ENCODE data around the gene ATXN1.

Gene ATXN1

GRCh38 chr6:16316741-16317251, 444.5 kb downstream of the ATXN1 start:
- H4K20me1 ChIP-seq (ENCODE audit: insufficient read depth): no peaks in the 10 kb centered on the region
- no peak overlapping the region for H2AFZ ChIP-seq (ENCODE audit: low read depth)
- no peak overlapping the region for H3K9ac ChIP-seq
- no peak overlapping the region for H3K4me3 ChIP-seq (IDR thresholded peaks at IDR 0.05; ENCODE audit: insufficient read depth, low read depth, low read length)
- peaks cover 53% of the 10 kb centered on the region for H3K4me1 ChIP-seq (ENCODE audit: low read depth, poor library complexity, severe bottlenecking)
- H3K27me3 ChIP-seq (ENCODE audit: insufficient read depth, low read depth): no peaks in the 10 kb centered on the region
- peaks cover 12% of the 10 kb centered on the region; the same call in 1 of the 2 replicates for H3K79me2 ChIP-seq (ENCODE audit: insufficient read depth, low read depth)
- peak overlapping the region; percentile 25; the same call in 1 of the 2 replicates for H3K4me2 ChIP-seq
- no peaks in the 10 kb centered on the region for H3K36me3 ChIP-seq (ENCODE audit: insufficient read depth)
- TF ChIP-seq, protein P1, sequence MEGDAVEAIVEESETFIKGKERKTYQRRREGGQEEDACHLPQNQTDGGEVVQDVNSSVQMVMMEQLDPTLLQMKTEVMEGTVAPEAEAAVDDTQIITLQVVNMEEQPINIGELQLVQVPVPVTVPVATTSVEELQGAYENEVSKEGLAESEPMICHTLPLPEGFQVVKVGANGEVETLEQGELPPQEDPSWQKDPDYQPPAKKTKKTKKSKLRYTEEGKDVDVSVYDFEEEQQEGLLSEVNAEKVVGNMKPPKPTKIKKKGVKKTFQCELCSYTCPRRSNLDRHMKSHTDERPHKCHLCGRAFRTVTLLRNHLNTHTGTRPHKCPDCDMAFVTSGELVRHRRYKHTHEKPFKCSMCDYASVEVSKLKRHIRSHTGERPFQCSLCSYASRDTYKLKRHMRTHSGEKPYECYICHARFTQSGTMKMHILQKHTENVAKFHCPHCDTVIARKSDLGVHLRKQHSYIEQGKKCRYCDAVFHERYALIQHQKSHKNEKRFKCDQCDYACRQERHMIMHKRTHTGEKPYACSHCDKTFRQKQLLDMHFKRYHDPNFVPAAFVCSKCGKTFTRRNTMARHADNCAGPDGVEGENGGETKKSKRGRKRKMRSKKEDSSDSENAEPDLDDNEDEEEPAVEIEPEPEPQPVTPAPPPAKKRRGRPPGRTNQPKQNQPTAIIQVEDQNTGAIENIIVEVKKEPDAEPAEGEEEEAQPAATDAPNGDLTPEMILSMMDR (conservative IDR thresholded peaks at IDR 0.05; ENCODE audit: low read depth, low read length): peak; percentile 84
- H3K27ac ChIP-seq: peak overlapping the region; percentile 21; the same call in 1 of the 2 replicates

GRCh38 chr6:16314296-16314695, 447.0 kb downstream of the ATXN1 start:
- no peaks in the 10 kb centered on the region for H3K27me3 ChIP-seq (ENCODE audit: insufficient read depth, low read depth)
- H3K27ac ChIP-seq: no peak overlapping the region
- H3K79me2 ChIP-seq (ENCODE audit: insufficient read depth, low read depth): peaks cover 8% of the 10 kb centered on the region; the same call in 1 of the 2 replicates
- no peaks in the 10 kb centered on the region for H4K20me1 ChIP-seq (ENCODE audit: insufficient read depth)
- TF ChIP-seq, protein P1 (conservative IDR thresholded peaks at IDR 0.05; ENCODE audit: low read depth, low read length): no peak
- H3K9ac ChIP-seq: no peak overlapping the region
- no peaks in the 10 kb centered on the region for H3K36me3 ChIP-seq (ENCODE audit: insufficient read depth)
- peaks cover 31% of the 10 kb centered on the region for H3K4me1 ChIP-seq (ENCODE audit: low read depth, poor library complexity, severe bottlenecking)
- H3K4me3 ChIP-seq (IDR thresholded peaks at IDR 0.05; ENCODE audit: insufficient read depth, low read depth, low read length): no peak overlapping the region
- no peak overlapping the region for H2AFZ ChIP-seq (ENCODE audit: low read depth)
- no peak overlapping the region for H3K4me2 ChIP-seq

GRCh38 chr6:16313732-16314131, 447.5 kb downstream of the ATXN1 start:
- Histone ChIP-seq H3K27ac (no peak overlapping the region), H3K4me3 (IDR thresholded peaks at IDR 0.05; ENCODE audit: insufficient read depth, low read depth, low read length) (no peak overlapping the region), H4K20me1 (ENCODE audit: insufficient read depth) (no peaks in the 10 kb centered on the region), H3K36me3 (ENCODE audit: insufficient read depth) (no peaks in the 10 kb centered on the region), H3K9ac (no peak overlapping the region), H3K4me2 (no peak overlapping the region), H3K4me1 (ENCODE audit: low read depth, poor library complexity, severe bottlenecking) (peaks cover 25% of the 10 kb centered on the region), H3K27me3 (ENCODE audit: insufficient read depth, low read depth) (no peaks in the 10 kb centered on the region), H2AFZ (ENCODE audit: low read depth) (no peak overlapping the region), H3K79me2 (ENCODE audit: insufficient read depth, low read depth) (peaks cover 4% of the 10 kb centered on the region; the same call in 1 of the 2 replicates)
- TF ChIP-seq, protein P1 (conservative IDR thresholded peaks at IDR 0.05; ENCODE audit: low read depth, low read length): no peak

GRCh38 chr6:16311763-16312162, 449.5 kb downstream of the ATXN1 start:
- H3K79me2 ChIP-seq (ENCODE audit: insufficient read depth, low read depth): no peaks in the 10 kb centered on the region
- H3K4me3 ChIP-seq (IDR thresholded peaks at IDR 0.05; ENCODE audit: insufficient read depth, low read depth, low read length): no peak overlapping the region
- no peaks in the 10 kb centered on the region for H3K27me3 ChIP-seq (ENCODE audit: insufficient read depth, low read depth)
- peaks cover 7% of the 10 kb centered on the region for H3K4me1 ChIP-seq (ENCODE audit: low read depth, poor library complexity, severe bottlenecking)
- no peak overlapping the region for H3K9ac ChIP-seq
- no peak overlapping the region for H3K27ac ChIP-seq
- TF ChIP-seq, protein P1 (conservative IDR thresholded peaks at IDR 0.05; ENCODE audit: low read depth, low read length): no peak
- no peak overlapping the region for H3K4me2 ChIP-seq
- no peak overlapping the region for H2AFZ ChIP-seq (ENCODE audit: low read depth)
- no peaks in the 10 kb centered on the region for H4K20me1 ChIP-seq (ENCODE audit: insufficient read depth)
- H3K36me3 ChIP-seq (ENCODE audit: insufficient read depth): no peaks in the 10 kb centered on the region

Measured in KMS-11 (cell line).